Astrocyte of the spinal cord (primary cell): Measurements from ENCODE around the gene RNF19B.
A peak's percentile ranks its signal among the peaks of the same experiment; 100 is the strongest.

ENCODE experiments used
- DNase-seq: peaks from one replicate; pipeline ENCODE4 v3.0.0; 2011; ENCODE audit warnings: low read depth, low spot score
- H3K4me3 ChIP-seq: 2 replicates; pipeline ENCODE4 v1.5.1; 2011; ENCODE audit warnings: low read depth, mild to moderate bottlenecking, low read length, moderate library complexity
- CTCF ChIP-seq: IDR thresholded peaks from 2 replicates; pipeline ENCODE4 v1.5.1; 2012; ENCODE audit warnings: low read depth, mild to moderate bottlenecking, low read length, inconsistent platforms
- in situ Hi-C: cut with HindIII; loops from 2 replicates; pipeline ENCODE4 v1.10.0; 2017; ENCODE audit warnings: low sequenced_read_pairs

The RNF19B gene

GRCh38 chr1:32960342-32960741 lies 4.3 kb downstream of the RNF19B start:
- in situ Hi-C loops = no loop called here
- H3K4me3 ChIP-seq = no peak overlapping the region
- no peak for DNase-seq
- TF ChIP-seq CTCF = no peak

- no peak overlapping the region for H3K4me3 ChIP-seq
- no peak for TF ChIP-seq CTCF
- no peak for DNase-seq
- in situ Hi-C loops = no loop called here
Measured at GRCh38 chr1:32958827-32959226, 5.8 kb downstream of the RNF19B start.

- no peak for TF ChIP-seq CTCF
- no peak overlapping the region for H3K4me3 ChIP-seq
- DNase-seq = no peak
- in situ Hi-C loops = no loop called here
Measured at GRCh38 chr1:32957017-32957416, 7.6 kb downstream of the RNF19B start.

GRCh38 chr1:32954168-32954567 lies 10.4 kb downstream of the RNF19B start:
- in situ Hi-C loops = no loop called here
- no peak for TF ChIP-seq CTCF
- DNase-seq = no peak
- H3K4me3 ChIP-seq = no peak overlapping the region

- no peak for TF ChIP-seq CTCF
- in situ Hi-C loops = no loop called here
- DNase-seq = peak; percentile 72
- no peak overlapping the region for H3K4me3 ChIP-seq
Measured at GRCh38 chr1:32953495-32953894, 11.1 kb downstream of the RNF19B start.

- TF ChIP-seq CTCF = no peak
- H3K4me3 ChIP-seq = no peak overlapping the region
- in situ Hi-C loops = no loop called here
- DNase-seq = no peak
Measured at GRCh38 chr1:32949519-32949918, 15.1 kb downstream of the RNF19B start.

- in situ Hi-C loops = no loop called here
- TF ChIP-seq CTCF = no peak
- no peak for DNase-seq
- no peak overlapping the region for H3K4me3 ChIP-seq
Measured at GRCh38 chr1:32948905-32949304, 15.7 kb downstream of the RNF19B start.
